Ascending aorta (tissue), 2 donors: ENCODE results near the gene SHANK1. TPM values are rescaled to one million over a fixed set of nuclear protein-coding genes. Genes with fewer than 3 reads are reported as not detected.

ENCODE experiments used
- DNase-seq, 2 donors: peaks; one replicate each; pipeline ENCODE4 v3.0.0-alpha.2; 2019; ENCODE audit warnings: low spot score in 2 of 2
- H3K27ac ChIP-seq, 2 donors: fragments of 200-600 bp; sonication (generic); one replicate each; pipeline ENCODE4 v1.5.1; 2016 to 2017; ENCODE audit warnings: mild to moderate bottlenecking in 1 of 2
- H3K27me3 ChIP-seq: fragments of 200-600 bp; sonication (generic); one replicate; pipeline ENCODE4 v1.5.1; 2017
- H3K36me3 ChIP-seq, 2 donors: fragments of 200-600 bp; sonication (generic); one replicate each; pipeline ENCODE4 v1.5.1; 2016
- H3K4me1 ChIP-seq, 2 donors: fragments of 200-600 bp; sonication (generic); one replicate each; pipeline ENCODE4 v1.5.1; 2016 to 2017; ENCODE audit warnings: mild to moderate bottlenecking in 1 of 2
- H3K4me3 ChIP-seq, 2 donors: fragments of 200-600 bp; sonication (generic); one replicate each; pipeline ENCODE4 v1.5.1; 2016 to 2017; ENCODE audit warnings: mild to moderate bottlenecking in 1 of 2
- H3K9me3 ChIP-seq, 2 donors: fragments of 200-600 bp; sonication (generic); one replicate each; pipeline ENCODE4 v1.5.1; 2016
- CTCF ChIP-seq, 3 experiments: fragments of 200-600 bp in 2 of 3; fragments of 450-650 bp in 1 of 3; sonication (generic) in 2 of 3; IDR thresholded peaks; one replicate each; pipeline ENCODE4 v1.5.1; 2016 to 2019; ENCODE audit warnings: antibody characterized with exemption in 3 of 3, mild to moderate bottlenecking in 1 of 3, moderate library complexity in 1 of 3
- intact Hi-C: fragments of 100-400 bp; cut with DNase I; formaldehyde crosslinking; loops from one replicate; pipeline ENCODE4 v1.15.1; 2023
- total RNA-seq: library from RNA; depleted of rRNA; stranded (reverse); fragments of >200 nt; gene quantifications from one replicate; pipeline ENCODE4 v1.1.0, GENCODE V29; 2016

The SHANK1 gene
- total RNA-seq, 1 donor from 2014 or later = 1.3 TPM

GRCh38 chr19:50716178-50717025 is 3.2 kb downstream of the SHANK1 start:
- no peak overlapping the region for H3K4me3 ChIP-seq
- H3K9me3 ChIP-seq = no peaks in the 10 kb centered on the region
- peaks cover 15% of the 10 kb centered on the region for H3K27me3 ChIP-seq
- peaks cover 6 to 10% of the 10 kb centered on the region in 2 donors for H3K4me1 ChIP-seq
- no peak for DNase-seq
- H3K27ac ChIP-seq = no peak overlapping the region
- intact Hi-C loops = no loop called here
- no peak for TF ChIP-seq CTCF (IDR thresholded peaks at IDR 0.05)
- H3K36me3 ChIP-seq = no peaks in the 10 kb centered on the region

GRCh38 chr19:50713556-50714236 is 5.9 kb downstream of the SHANK1 start:
- H3K4me1 ChIP-seq = peaks cover under 1 to 5% of the 10 kb centered on the region in 2 donors
- H3K27ac ChIP-seq = no peak overlapping the region
- no peaks in the 10 kb centered on the region for H3K36me3 ChIP-seq
- intact Hi-C loops = no loop called here
- no peaks in the 10 kb centered on the region for H3K9me3 ChIP-seq
- H3K4me3 ChIP-seq = no peak overlapping the region
- TF ChIP-seq CTCF (IDR thresholded peaks at IDR 0.05) = no peak
- DNase-seq = no peak
- H3K27me3 ChIP-seq = peaks cover 5% of the 10 kb centered on the region

- no peak for TF ChIP-seq CTCF (IDR thresholded peaks at IDR 0.05)
- H3K4me1 ChIP-seq = no peaks in the 10 kb centered on the region
- H3K27me3 ChIP-seq = peaks cover under 1% of the 10 kb centered on the region
- no peak overlapping the region for H3K4me3 ChIP-seq
- no peak for DNase-seq
- H3K27ac ChIP-seq = no peak overlapping the region
- H3K36me3 ChIP-seq = no peaks in the 10 kb centered on the region
- H3K9me3 ChIP-seq = no peaks in the 10 kb centered on the region
- intact Hi-C loops = no loop called here
Observed at GRCh38 chr19:50712833-50713232, 6.8 kb downstream of the SHANK1 start.

- H3K4me3 ChIP-seq = no peak overlapping the region
- H3K9me3 ChIP-seq = no peaks in the 10 kb centered on the region
- no peaks in the 10 kb centered on the region for H3K36me3 ChIP-seq
- no peaks in the 10 kb centered on the region for H3K27me3 ChIP-seq
- intact Hi-C loops = no loop called here
- no peak for TF ChIP-seq CTCF (IDR thresholded peaks at IDR 0.05)
- DNase-seq = no peak
- H3K4me1 ChIP-seq = no peaks in the 10 kb centered on the region
- H3K27ac ChIP-seq = no peak overlapping the region
Observed at GRCh38 chr19:50711805-50712204, 7.8 kb downstream of the SHANK1 start.

- DNase-seq = no peak
- Histone ChIP-seq H3K27me3 (no peaks in the 10 kb centered on the region), H3K9me3 (no peaks in the 10 kb centered on the region), H3K4me1 (no peaks in the 10 kb centered on the region), H3K36me3 (no peaks in the 10 kb centered on the region), H3K27ac (no peak overlapping the region), H3K4me3 (no peak overlapping the region)
- TF ChIP-seq CTCF (IDR thresholded peaks at IDR 0.05) = no peak
- intact Hi-C loops = no loop called here
Observed at GRCh38 chr19:50711196-50711595, 8.4 kb downstream of the SHANK1 start.
